ENCODE data around the gene PLXDC2. TPM values are rescaled to one million over a fixed set of nuclear protein-coding genes. Genes with fewer than 3 reads are reported as not detected.

Gene PLXDC2
- polyA plus RNA-seq, 1 of the 3 experiments (the other 2 are of a cell fraction): 2.5 TPM

DNA sequence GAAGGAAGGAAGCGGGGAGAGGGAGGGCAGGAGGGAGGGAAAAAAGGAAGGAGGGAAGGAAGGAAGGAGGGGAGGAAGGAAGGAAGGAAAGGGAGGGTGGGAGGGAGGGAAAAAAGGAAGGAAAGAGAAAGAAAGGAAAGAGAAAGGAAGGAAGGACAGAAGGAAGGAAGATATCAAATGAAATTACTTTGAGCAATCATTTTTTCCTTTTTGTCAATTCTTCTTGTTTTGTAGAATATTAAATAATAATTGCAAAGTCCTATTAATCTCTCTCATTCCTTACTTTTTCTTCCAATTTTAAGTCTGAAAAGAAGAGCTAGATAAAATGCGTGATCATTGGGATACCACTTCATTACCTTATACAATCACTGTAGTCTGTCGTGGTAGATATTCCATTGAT is 117.5 kb downstream of the PLXDC2 start:
- Histone ChIP-seq H3K4me3 (ENCODE audit: low read depth in 2 of 2, low read length in 1 of 2) (no peak overlapping the region), H3K9me2 (no peaks in the 10 kb centered on the region), H3K9me3 (no peaks in the 10 kb centered on the region), H3K4me2 (no peak overlapping the region), H3K27me3 (ENCODE audit: insufficient read depth) (no peaks in the 10 kb centered on the region), H3K27ac (ENCODE audit: low read depth in 2 of 2, low read length in 1 of 2) (no peak overlapping the region), H2AFZ (ENCODE audit: low read depth) (no peak overlapping the region), H3K4me1 (ENCODE audit: control insufficient read depth in 1 of 2, insufficient read depth in 2 of 2, low read depth in 1 of 2, low read length in 1 of 2) (peaks cover 2 to 31% of the 10 kb centered on the region in 2 experiments), H3K36me3 (replicated peaks in 1 of 2; ENCODE audit: control insufficient read depth in 1 of 2, insufficient read depth in 2 of 2, low read length in 1 of 2) (no peaks in the 10 kb centered on the region), H3K9ac (no peak overlapping the region), H3F3A (replicated peaks; ENCODE audit: insufficient read depth) (peaks cover 22% of the 10 kb centered on the region), H4K20me1 (ENCODE audit: insufficient read depth) (no peaks in the 10 kb centered on the region), H3K79me2 (ENCODE audit: insufficient read depth) (no peaks in the 10 kb centered on the region)
- 87% methylated on average over 3 of the region's 3 CpGs for WGBS (ENCODE audit: low lambda C conversion rate)
- ChIA-PET CTCF (no interaction called here), POLR2A (no interaction called here)
- TF ChIP-seq RCOR1 (IDR thresholded peaks at IDR 0.05; ENCODE audit: low read length) (no peak), TEAD4 (IDR thresholded peaks at IDR 0.05; ENCODE audit: borderline replicate concordance, insufficient read depth) (no peak), RAD21 (IDR thresholded peaks at IDR 0.05; ENCODE audit: low read length) (no peak)
- no peak for DNase-seq

DNA sequence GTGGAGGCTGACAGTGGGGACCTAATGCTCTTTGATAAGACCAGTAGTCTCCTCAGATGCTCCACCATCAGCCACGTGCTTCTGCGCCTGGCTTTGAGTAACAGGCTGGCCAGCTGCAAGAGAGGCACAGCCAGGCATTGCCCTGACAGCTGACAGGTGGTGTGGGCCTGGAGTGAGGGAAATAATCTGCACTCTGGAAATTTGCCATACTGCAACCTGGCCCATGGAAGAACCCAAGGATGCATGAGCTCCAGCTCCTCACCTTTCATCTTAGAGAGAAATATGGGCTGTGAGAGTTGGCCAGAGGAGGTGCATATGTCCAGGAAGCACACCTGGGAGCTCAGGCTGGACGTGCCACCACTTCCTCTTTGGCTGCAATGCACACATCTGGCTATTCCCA is 118.9 kb downstream of the PLXDC2 start:
- POLR2A ChIA-PET: no interaction called here

DNA sequence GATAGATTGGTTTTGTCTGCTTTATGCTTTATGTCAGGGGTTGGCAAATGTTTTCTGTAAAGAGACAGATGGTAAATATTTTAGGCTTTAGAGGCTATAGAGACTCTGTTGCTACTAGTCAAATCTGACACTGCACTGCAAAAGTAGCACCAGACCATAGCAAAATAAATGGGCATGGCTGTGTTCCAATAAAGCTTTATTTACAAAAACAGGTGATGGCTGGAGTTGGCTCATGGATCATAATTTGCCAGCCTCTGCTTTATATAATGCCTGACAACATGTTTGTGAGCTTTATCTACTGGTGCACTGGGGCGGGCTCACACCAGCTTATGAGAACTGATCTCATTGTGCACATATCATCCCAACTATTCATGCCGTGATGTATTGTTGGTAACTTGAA is 120.1 kb downstream of the PLXDC2 start:
- no peak overlapping the region for H3K4me2 ChIP-seq
- no peak overlapping the region for H2AFZ ChIP-seq (ENCODE audit: low read depth)
- DNase-seq: no peak
- CTCF ChIA-PET: no interaction called here
- H3K9me2 ChIP-seq: no peaks in the 10 kb centered on the region
- H3K4me1 ChIP-seq (ENCODE audit: control insufficient read depth in 1 of 2, insufficient read depth in 2 of 2, low read depth in 1 of 2, low read length in 1 of 2): peaks cover 5 to 7% of the 10 kb centered on the region in 2 experiments; a peak in 3 of 4 replicates
- no peak overlapping the region for H3K27ac ChIP-seq (ENCODE audit: low read depth in 2 of 2, low read length in 1 of 2)
- H3K9ac ChIP-seq: no peak overlapping the region
- H3F3A ChIP-seq (replicated peaks; ENCODE audit: insufficient read depth): peaks cover 5% of the 10 kb centered on the region
- no peak overlapping the region for H3K4me3 ChIP-seq (ENCODE audit: low read depth in 2 of 2, low read length in 1 of 2)
- POLR2A ChIA-PET: no interaction called here
- H3K79me2 ChIP-seq (ENCODE audit: insufficient read depth): no peaks in the 10 kb centered on the region
- H3K27me3 ChIP-seq (ENCODE audit: insufficient read depth): no peaks in the 10 kb centered on the region
- H3K9me3 ChIP-seq: no peaks in the 10 kb centered on the region
- no peaks in the 10 kb centered on the region for H4K20me1 ChIP-seq (ENCODE audit: insufficient read depth)
- no peaks in the 10 kb centered on the region for H3K36me3 ChIP-seq (replicated peaks in 1 of 2; ENCODE audit: control insufficient read depth in 1 of 2, insufficient read depth in 2 of 2, low read length in 1 of 2)
- WGBS (ENCODE audit: low lambda C conversion rate): 45% methylated on average over 2 of the region's 2 CpGs
- TF ChIP-seq, protein P1, sequence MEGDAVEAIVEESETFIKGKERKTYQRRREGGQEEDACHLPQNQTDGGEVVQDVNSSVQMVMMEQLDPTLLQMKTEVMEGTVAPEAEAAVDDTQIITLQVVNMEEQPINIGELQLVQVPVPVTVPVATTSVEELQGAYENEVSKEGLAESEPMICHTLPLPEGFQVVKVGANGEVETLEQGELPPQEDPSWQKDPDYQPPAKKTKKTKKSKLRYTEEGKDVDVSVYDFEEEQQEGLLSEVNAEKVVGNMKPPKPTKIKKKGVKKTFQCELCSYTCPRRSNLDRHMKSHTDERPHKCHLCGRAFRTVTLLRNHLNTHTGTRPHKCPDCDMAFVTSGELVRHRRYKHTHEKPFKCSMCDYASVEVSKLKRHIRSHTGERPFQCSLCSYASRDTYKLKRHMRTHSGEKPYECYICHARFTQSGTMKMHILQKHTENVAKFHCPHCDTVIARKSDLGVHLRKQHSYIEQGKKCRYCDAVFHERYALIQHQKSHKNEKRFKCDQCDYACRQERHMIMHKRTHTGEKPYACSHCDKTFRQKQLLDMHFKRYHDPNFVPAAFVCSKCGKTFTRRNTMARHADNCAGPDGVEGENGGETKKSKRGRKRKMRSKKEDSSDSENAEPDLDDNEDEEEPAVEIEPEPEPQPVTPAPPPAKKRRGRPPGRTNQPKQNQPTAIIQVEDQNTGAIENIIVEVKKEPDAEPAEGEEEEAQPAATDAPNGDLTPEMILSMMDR (IDR thresholded peaks at IDR 0.05): no peak
- TF ChIP-seq GABPA (IDR thresholded peaks at IDR 0.05; ENCODE audit: low read depth) (no peak), NFIC (IDR thresholded peaks at IDR 0.05; ENCODE audit: borderline replicate concordance) (no peak), CHD2 (IDR thresholded peaks at IDR 0.05; ENCODE audit: low read length, partially characterized antibody) (no peak), JUND (IDR thresholded peaks at IDR 0.05) (no peak), SMC3 (IDR thresholded peaks at IDR 0.05; ENCODE audit: low read depth, low read length) (no peak), POLR2AphosphoS5 (IDR thresholded peaks at IDR 0.05; ENCODE audit: low read depth, low read length) (no peak), FOXM1 (IDR thresholded peaks at IDR 0.05; ENCODE audit: low read depth) (no peak)
- TF ChIP-seq, protein P2, sequence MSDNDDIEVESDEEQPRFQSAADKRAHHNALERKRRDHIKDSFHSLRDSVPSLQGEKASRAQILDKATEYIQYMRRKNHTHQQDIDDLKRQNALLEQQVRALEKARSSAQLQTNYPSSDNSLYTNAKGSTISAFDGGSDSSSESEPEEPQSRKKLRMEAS (IDR thresholded peaks at IDR 0.05; ENCODE audit: low read depth): no peak
- TF ChIP-seq, protein P3, sequence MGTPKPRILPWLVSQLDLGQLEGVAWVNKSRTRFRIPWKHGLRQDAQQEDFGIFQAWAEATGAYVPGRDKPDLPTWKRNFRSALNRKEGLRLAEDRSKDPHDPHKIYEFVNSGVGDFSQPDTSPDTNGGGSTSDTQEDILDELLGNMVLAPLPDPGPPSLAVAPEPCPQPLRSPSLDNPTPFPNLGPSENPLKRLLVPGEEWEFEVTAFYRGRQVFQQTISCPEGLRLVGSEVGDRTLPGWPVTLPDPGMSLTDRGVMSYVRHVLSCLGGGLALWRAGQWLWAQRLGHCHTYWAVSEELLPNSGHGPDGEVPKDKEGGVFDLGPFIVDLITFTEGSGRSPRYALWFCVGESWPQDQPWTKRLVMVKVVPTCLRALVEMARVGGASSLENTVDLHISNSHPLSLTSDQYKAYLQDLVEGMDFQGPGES (IDR thresholded peaks at IDR 0.05; ENCODE audit: low read depth, low read length): no peak

More for the DNA sequence above, 118.9 kb downstream of the PLXDC2 start:
- no peaks in the 10 kb centered on the region for H3K79me2 ChIP-seq (ENCODE audit: insufficient read depth)
- peaks cover 11% of the 10 kb centered on the region for H3F3A ChIP-seq (replicated peaks; ENCODE audit: insufficient read depth)
- no peak for TF ChIP-seq RAD21 (IDR thresholded peaks at IDR 0.05; ENCODE audit: low read length)
- TF ChIP-seq, protein P2 (IDR thresholded peaks at IDR 0.05; ENCODE audit: low read depth): no peak
- TF ChIP-seq EP300 (IDR thresholded peaks at IDR 0.05; ENCODE audit: borderline replicate concordance in 1 of 2, low read depth in 1 of 2, low read length in 1 of 2): no peak
- TF ChIP-seq, protein P4, sequence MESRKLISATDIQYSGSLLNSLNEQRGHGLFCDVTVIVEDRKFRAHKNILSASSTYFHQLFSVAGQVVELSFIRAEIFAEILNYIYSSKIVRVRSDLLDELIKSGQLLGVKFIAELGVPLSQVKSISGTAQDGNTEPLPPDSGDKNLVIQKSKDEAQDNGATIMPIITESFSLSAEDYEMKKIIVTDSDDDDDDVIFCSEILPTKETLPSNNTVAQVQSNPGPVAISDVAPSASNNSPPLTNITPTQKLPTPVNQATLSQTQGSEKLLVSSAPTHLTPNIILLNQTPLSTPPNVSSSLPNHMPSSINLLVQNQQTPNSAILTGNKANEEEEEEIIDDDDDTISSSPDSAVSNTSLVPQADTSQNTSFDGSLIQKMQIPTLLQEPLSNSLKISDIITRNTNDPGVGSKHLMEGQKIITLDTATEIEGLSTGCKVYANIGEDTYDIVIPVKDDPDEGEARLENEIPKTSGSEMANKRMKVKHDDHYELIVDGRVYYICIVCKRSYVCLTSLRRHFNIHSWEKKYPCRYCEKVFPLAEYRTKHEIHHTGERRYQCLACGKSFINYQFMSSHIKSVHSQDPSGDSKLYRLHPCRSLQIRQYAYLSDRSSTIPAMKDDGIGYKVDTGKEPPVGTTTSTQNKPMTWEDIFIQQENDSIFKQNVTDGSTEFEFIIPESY (IDR thresholded peaks at IDR 0.05; ENCODE audit: borderline replicate concordance, low read depth): no peak
- TF ChIP-seq JUND (IDR thresholded peaks at IDR 0.05): no peak
- no peak for TF ChIP-seq RCOR1 (IDR thresholded peaks at IDR 0.05; ENCODE audit: low read length)
- DNase-seq: no peak
- no peak overlapping the region for H3K4me3 ChIP-seq (ENCODE audit: low read depth in 2 of 2, low read length in 1 of 2)
- peaks cover 2 to 17% of the 10 kb centered on the region in 2 experiments for H3K4me1 ChIP-seq (ENCODE audit: control insufficient read depth in 1 of 2, insufficient read depth in 2 of 2, low read depth in 1 of 2, low read length in 1 of 2)
- H4K20me1 ChIP-seq (ENCODE audit: insufficient read depth): no peaks in the 10 kb centered on the region
- no peaks in the 10 kb centered on the region for H3K27me3 ChIP-seq (ENCODE audit: insufficient read depth)
- no peaks in the 10 kb centered on the region for H3K9me2 ChIP-seq
- 83% methylated on average over 1 of the region's 3 CpGs for whole genome bisulfite sequencing (ENCODE audit: low lambda C conversion rate)
- H3K9me3 ChIP-seq: no peaks in the 10 kb centered on the region
- no peak overlapping the region for H3K9ac ChIP-seq
- no peaks in the 10 kb centered on the region for H3K36me3 ChIP-seq (replicated peaks in 1 of 2; ENCODE audit: control insufficient read depth in 1 of 2, insufficient read depth in 2 of 2, low read length in 1 of 2)
- no peak overlapping the region for H2AFZ ChIP-seq (ENCODE audit: low read depth)
- H3K4me2 ChIP-seq: no peak overlapping the region
- no peak overlapping the region for H3K27ac ChIP-seq (ENCODE audit: low read depth in 2 of 2, low read length in 1 of 2)
- CTCF ChIA-PET: no interaction called here

Data from SK-N-SH (cell line).